Measurements from ENCODE around the gene RSAD2. TPM values are rescaled to one million over a fixed set of nuclear protein-coding genes. Genes with fewer than 3 reads are reported as not detected.

RSAD2 gene
- total and polyA plus RNA-seq, 9 of the 15 experiments (the other 6 are each of a cell fraction or from before 2014, with no cell fraction given): 0.15 to 1.4 (median 0.28) TPM

- FAIRE-seq: no peak
- Histone ChIP-seq H2AFZ (ENCODE audit: low read depth, low read length) (no peak overlapping the region), H3K4me3 (no peak overlapping the region), H3K79me2 (ENCODE audit: control insufficient read depth, insufficient read depth, low read length) (no peaks in the 10 kb centered on the region), H3K27ac (ENCODE audit: extremely low read depth, low read depth, low read length) (no peak overlapping the region), H3K4me2 (ENCODE audit: insufficient read depth, low read length) (no peak overlapping the region), H3K4me1 (replicated peaks in 1 of 2; ENCODE audit: control insufficient read depth in 2 of 2, insufficient read depth in 2 of 2, low read length in 2 of 2) (no peaks in the 10 kb centered on the region; a peak in 2 of 5 replicates), H3K9me3 (replicated peaks; ENCODE audit: control insufficient read depth, insufficient read depth, low read depth, low read length) (no peaks in the 10 kb centered on the region), H3K36me3 (ENCODE audit: control insufficient read depth, insufficient read depth, low read length) (no peaks in the 10 kb centered on the region), H3K9ac (ENCODE audit: insufficient read depth in 1 of 2, low read depth in 2 of 2, low read length in 2 of 2) (no peak overlapping the region), H4K20me1 (replicated peaks; ENCODE audit: control insufficient read depth, insufficient read depth, low read length) (0 out of 2 replicates have a peak, but pooled peaks cover 6% of the 10 kb centered on the region), H3K27me3 (ENCODE audit: control insufficient read depth in 2 of 2, insufficient read depth in 2 of 2, low read length in 2 of 2) (no peaks in the 10 kb centered on the region), H3K9me1 (ENCODE audit: control insufficient read depth, insufficient read depth, low read length) (no peaks in the 10 kb centered on the region)
- intact Hi-C loops (cut with micrococcal nuclease) (no loop called here), in situ Hi-C loops (cut with MboI) (no loop called here)
- 48% methylated on average over 4 of the region's 4 CpGs for WGBS (ENCODE audit: insufficient coverage, low coverage, missing lambda C conversion rate)
- BruUV-seq (replicated peaks): no TSS peak
- ATAC-seq: no peak
- ChIA-PET POLR2A (no interaction called here), CTCF (ENCODE audit: low intra/inter-chr PET ratio) (no interaction called here)
- DNase-seq (ENCODE audit: extremely low read depth in 1 of 4, low spot score in 3 of 4): no peak
- TF ChIP-seq ESRRB (CRISPR knock-in tag; IDR thresholded peaks at IDR 0.05; ENCODE audit: borderline replicate concordance) (no peak), ATF3 (IDR thresholded peaks at IDR 0.05) (no peak), ATF3 (CRISPR knock-in tag; conservative IDR thresholded peaks at IDR 0.05) (no peak), NUFIP1 (IDR thresholded peaks at IDR 0.05; ENCODE audit: partially characterized antibody) (no peak), ATF4 (CRISPR knock-in tag; IDR thresholded peaks at IDR 0.05) (no peak), ZNF644 (tag; IDR thresholded peaks at IDR 0.05; ENCODE audit: low read depth) (no peak), ZBTB26 (CRISPR knock-in tag; IDR thresholded peaks at IDR 0.05) (no peak), MAFG (tag; conservative IDR thresholded peaks at IDR 0.05) (no peak), ATF6 (CRISPR knock-in tag; IDR thresholded peaks at IDR 0.05) (no peak), IRF1 (CRISPR knock-in tag; IDR thresholded peaks at IDR 0.05; ENCODE audit: borderline replicate concordance) (no peak), KDM5B (IDR thresholded peaks at IDR 0.05; ENCODE audit: insufficient replicate concordance, low read depth, low read length) (no peak), MLLT1 (IDR thresholded peaks at IDR 0.05) (no peak), ILF3 (IDR thresholded peaks at IDR 0.05; ENCODE audit: borderline replicate concordance) (no peak), ZNF561 (CRISPR knock-in tag; conservative IDR thresholded peaks at IDR 0.05) (no peak), TOE1 (IDR thresholded peaks at IDR 0.05; ENCODE audit: borderline replicate concordance) (no peak), TOE1 (CRISPR knock-in tag; IDR thresholded peaks at IDR 0.05; ENCODE audit: borderline replicate concordance, low read depth) (no peak)
Measured at GRCh38 chr2:6937582-6937981, 60.0 kb downstream of the RSAD2 start.
